Effector CD8-positive, alpha-beta T cell (primary cell): Measurements from ENCODE around the gene PLEKHO1.
"Not testable (repeated sequence)": the region's sequence is repeated elsewhere in the genome, so short reads cannot be mapped to it uniquely, and the experiment has no call there.

Source experiments
- DNase-seq: peaks from one replicate; lab custom pipeline; 2025; lab: John Stamatoyannopoulos, UW

PLEKHO1 gene

GRCh38 chr1:150173141-150173585, 23.4 kb downstream of the PLEKHO1 start:
- DNase-seq = no peak

- DNase-seq = no peak
These were observed 26.9 kb downstream of the PLEKHO1 start for GRCh38 chr1:150176593-150176992.

GRCh38 chr1:150178548-150178947, 28.8 kb downstream of the PLEKHO1 start:
- DNase-seq = no peak

GRCh38 chr1:150179867-150180266, 30.2 kb downstream of the PLEKHO1 start:
- no peak for DNase-seq

- no peak for DNase-seq
These were observed 30.8 kb downstream of the PLEKHO1 start for GRCh38 chr1:150180474-150180873.

GRCh38 chr1:150182247-150182646, 32.5 kb downstream of the PLEKHO1 start:
- no peak for DNase-seq

- DNase-seq = no peak
These were observed 33.3 kb downstream of the PLEKHO1 start for GRCh38 chr1:150183061-150183460.

- DNase-seq = no peak
These were observed 35.8 kb downstream of the PLEKHO1 start for GRCh38 chr1:150185481-150185880.

GRCh38 chr1:150186438-150186788, 36.7 kb downstream of the PLEKHO1 start:
- DNase-seq = not testable (repeated sequence)

- DNase-seq = no peak
These were observed 37.3 kb downstream of the PLEKHO1 start for GRCh38 chr1:150186789-150187559.

- DNase-seq = no peak
These were observed 37.8 kb downstream of the PLEKHO1 start for GRCh38 chr1:150187560-150187931.

- no peak for DNase-seq
These were observed 42.3 kb downstream of the PLEKHO1 start for GRCh38 chr1:150192012-150192411.

GRCh38 chr1:150194381-150195031, 44.8 kb downstream of the PLEKHO1 start:
- no peak for DNase-seq

GRCh38 chr1:150196417-150196816, 46.7 kb downstream of the PLEKHO1 start:
- no peak for DNase-seq

- DNase-seq = no peak
These were observed 57.7 kb downstream of the PLEKHO1 start for GRCh38 chr1:150207281-150207971.

- DNase-seq = not testable (repeated sequence)
These were observed 58.7 kb downstream of the PLEKHO1 start for GRCh38 chr1:150208460-150208859.
